ENCODE measurements around the gene FHAD1. TPM values are rescaled to one million over a fixed set of nuclear protein-coding genes. Genes with fewer than 3 reads are reported as not detected.

FHAD1 gene
- total RNA-seq, 4 donors from 2014 or later, result 0.95 to 1.7 TPM; not detected in 2

GRCh38 chr1:15358565-15359133 is 111.6 kb downstream of the FHAD1 start:
- no peak for DNase-seq
- H3K4me1 ChIP-seq, result peaks cover 0 to 12% (median 0%) of the 10 kb centered on the region in 4 donors
- no peaks in the 10 kb centered on the region for H3K27me3 ChIP-seq
- no peak for TF ChIP-seq POLR2A (IDR thresholded peaks at IDR 0.05)
- no peak for TF ChIP-seq CTCF (IDR thresholded peaks at IDR 0.05)
- H3K9me3 ChIP-seq, result no peaks in the 10 kb centered on the region
- H3K36me3 ChIP-seq, result no peaks in the 10 kb centered on the region
- no peak overlapping the region for H3K4me3 ChIP-seq
- H3K27ac ChIP-seq, result no peak overlapping the region

- TF ChIP-seq POLR2A (IDR thresholded peaks at IDR 0.05) (no peak), CTCF (IDR thresholded peaks at IDR 0.05) (no peak)
Observed at GRCh38 chr1:15360700-15361099, 113.7 kb downstream of the FHAD1 start.

GRCh38 chr1:15362096-15362736 is 115.2 kb downstream of the FHAD1 start:
- Histone ChIP-seq H3K9me3 (no peaks in the 10 kb centered on the region), H3K4me3 (no peak overlapping the region), H3K27ac (no peak overlapping the region), H3K4me1 (peaks cover 0 to 5% (median 0%) of the 10 kb centered on the region in 4 donors), H3K36me3 (no peaks in the 10 kb centered on the region), H3K27me3 (no peaks in the 10 kb centered on the region)
- DNase-seq, result no peak
- TF ChIP-seq POLR2A (IDR thresholded peaks at IDR 0.05) (no peak), CTCF (IDR thresholded peaks at IDR 0.05) (no peak)

More at GRCh38 chr1:15360700-15361099, 113.7 kb downstream of the FHAD1 start:
- Histone ChIP-seq H3K9me3 (no peaks in the 10 kb centered on the region), H3K4me1 (peaks cover 0 to 5% (median 0%) of the 10 kb centered on the region in 4 donors), H3K27me3 (no peaks in the 10 kb centered on the region), H3K27ac (no peak overlapping the region), H3K36me3 (no peaks in the 10 kb centered on the region), H3K4me3 (no peak overlapping the region)
- DNase-seq, result no peak

- H3K4me1 ChIP-seq, result peaks cover 0 to 8% (median 0%) of the 10 kb centered on the region in 4 donors
- TF ChIP-seq CTCF (IDR thresholded peaks at IDR 0.05) (no peak), POLR2A (IDR thresholded peaks at IDR 0.05) (no peak)
- H3K4me3 ChIP-seq, result no peak overlapping the region
- no peak for DNase-seq
- no peaks in the 10 kb centered on the region for H3K9me3 ChIP-seq
- no peak overlapping the region for H3K27ac ChIP-seq
- no peaks in the 10 kb centered on the region for H3K36me3 ChIP-seq
- H3K27me3 ChIP-seq, result no peaks in the 10 kb centered on the region
Observed at GRCh38 chr1:15362737-15363128, 115.7 kb downstream of the FHAD1 start.

- H3K4me3 ChIP-seq, result no peak overlapping the region
- H3K9me3 ChIP-seq, result no peaks in the 10 kb centered on the region
- H3K4me1 ChIP-seq, result peaks cover 0 to 4% (median 0%) of the 10 kb centered on the region in 4 donors
- no peaks in the 10 kb centered on the region for H3K27me3 ChIP-seq
- no peak for DNase-seq
- no peak overlapping the region for H3K27ac ChIP-seq
- TF ChIP-seq POLR2A (IDR thresholded peaks at IDR 0.05) (no peak), CTCF (IDR thresholded peaks at IDR 0.05) (peak in 1 of 6 experiments; percentile 13)
- no peaks in the 10 kb centered on the region for H3K36me3 ChIP-seq
Observed at GRCh38 chr1:15364740-15365139, 117.7 kb downstream of the FHAD1 start.

Measured in Peyer's patch (tissue), 4 donors.